ENCODE measurements around the gene PI4K2B.
"Not testable (repeated sequence)": the region's sequence is repeated elsewhere in the genome, so short reads cannot be mapped to it uniquely, and the experiment has no call there.

Gene PI4K2B

DNA sequence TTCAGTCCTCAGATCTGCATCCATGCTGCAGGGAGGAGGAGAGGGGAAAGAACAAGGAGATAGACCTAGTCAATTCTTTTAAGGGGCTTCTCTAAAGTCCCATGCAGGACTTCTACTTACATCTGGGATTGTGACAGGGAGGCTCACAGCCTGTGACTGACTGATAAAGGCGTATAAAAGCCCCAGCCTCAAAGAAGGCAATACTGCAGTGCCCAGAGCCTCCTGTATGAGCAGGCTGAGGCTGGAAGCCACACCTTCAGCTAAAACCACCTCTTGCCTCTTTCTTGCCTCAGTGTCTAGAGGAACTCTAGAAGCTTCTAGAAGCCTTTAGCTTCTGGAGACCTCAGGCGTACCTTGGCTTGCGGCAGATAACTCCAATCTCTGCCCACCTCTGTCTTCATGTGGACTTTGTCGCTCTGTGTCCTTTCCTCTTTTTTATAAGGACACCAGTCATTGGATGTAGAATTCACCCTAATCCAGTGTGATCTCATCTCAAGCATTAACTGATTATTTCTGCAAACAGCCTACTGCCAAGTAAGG is 72.8 kb downstream of the PI4K2B start:
- CTCF ChIA-PET, result no interaction called here
- H3K36me3 Mint-ChIP-seq, result no peaks in the 10 kb centered on the region

DNA sequence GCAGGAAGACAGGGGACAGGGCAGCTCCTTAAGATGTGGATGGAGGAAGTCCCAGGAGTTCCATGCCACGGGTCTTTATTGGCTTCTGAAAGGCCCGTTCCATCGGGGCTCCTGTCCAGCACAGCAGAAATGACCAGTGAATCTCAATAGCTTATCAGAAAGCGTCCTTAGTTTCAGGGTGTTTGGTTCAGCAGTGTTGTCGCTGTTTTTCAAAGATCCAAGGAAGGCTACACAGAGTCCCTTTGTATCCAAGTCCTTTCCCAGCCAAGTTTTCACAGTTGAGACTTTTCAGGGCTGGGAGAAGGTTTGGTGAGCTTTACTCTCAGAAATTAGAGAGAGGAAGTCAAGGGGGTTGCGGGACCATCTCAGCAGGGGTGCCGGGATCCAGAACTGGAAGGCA is 73.8 kb downstream of the PI4K2B start:
- Mint-ChIP-seq H3K27me3 (peaks cover 28% of the 10 kb centered on the region), H3K4me1 (peaks cover 15% of the 10 kb centered on the region), H3K36me3 (peaks cover under 1% of the 10 kb centered on the region), H3K9me3 (no peaks in the 10 kb centered on the region), H3K27ac (no peak overlapping the region), H3K4me3 (no peak overlapping the region)
- CTCF ChIA-PET, result no interaction called here
- DNase-seq, result no peak

More for the DNA sequence above, 72.8 kb downstream of the PI4K2B start:
- peaks cover 8% of the 10 kb centered on the region for H3K4me1 Mint-ChIP-seq
- H3K9me3 Mint-ChIP-seq, result no peaks in the 10 kb centered on the region
- peaks cover 28% of the 10 kb centered on the region for H3K27me3 Mint-ChIP-seq
- DNase-seq, result no peak
- no peak overlapping the region for H3K4me3 Mint-ChIP-seq
- no peak overlapping the region for H3K27ac Mint-ChIP-seq

DNA sequence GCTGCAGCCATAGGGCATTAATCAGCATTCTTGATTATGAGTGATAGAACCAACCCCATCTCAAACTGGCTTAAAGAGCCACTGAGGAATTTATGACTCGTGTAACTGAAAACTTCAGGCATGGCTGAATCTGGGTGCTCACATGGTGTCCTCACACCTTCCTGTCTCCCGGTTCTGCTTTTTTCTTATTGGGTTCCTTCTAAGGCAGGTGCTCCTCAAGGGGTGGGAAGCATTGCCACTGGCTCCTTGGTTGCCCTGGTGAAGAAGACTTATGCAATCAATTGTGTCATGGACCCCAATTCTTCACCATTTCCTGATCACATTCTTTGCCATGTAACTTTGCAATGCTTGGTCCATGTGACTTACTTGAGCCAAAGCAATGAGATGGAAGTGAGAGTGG is 74.5 kb downstream of the PI4K2B start:
- Mint-ChIP-seq H3K36me3 (peaks cover 2% of the 10 kb centered on the region), H3K9me3 (no peaks in the 10 kb centered on the region), H3K4me3 (no peak overlapping the region), H3K4me1 (peaks cover 19% of the 10 kb centered on the region), H3K27ac (no peak overlapping the region), H3K27me3 (peaks cover 28% of the 10 kb centered on the region)
- DNase-seq, result no peak
- CTCF ChIA-PET, result no interaction called here

DNA sequence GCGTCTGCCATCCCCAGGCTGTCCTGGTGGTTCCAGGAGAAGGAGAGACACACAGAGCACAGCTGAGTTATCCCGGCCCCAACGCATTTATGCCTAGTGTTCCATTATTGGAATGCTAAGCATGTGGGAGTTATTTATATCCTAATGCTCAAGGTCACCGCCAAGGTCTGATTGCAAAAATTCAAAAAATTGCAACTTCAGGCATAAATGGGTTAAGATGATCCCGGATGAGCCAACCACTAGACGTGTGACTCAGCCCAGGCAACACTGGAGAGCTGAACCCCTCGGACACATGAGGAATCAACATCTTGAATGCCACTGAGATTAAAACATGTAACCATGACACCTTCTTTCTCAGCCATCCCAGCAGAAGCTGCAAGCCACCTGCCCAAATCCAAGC is 74.9 kb downstream of the PI4K2B start:
- Mint-ChIP-seq H3K27me3 (peaks cover 28% of the 10 kb centered on the region), H3K27ac (no peak overlapping the region), H3K4me1 (peaks cover 24% of the 10 kb centered on the region), H3K9me3 (no peaks in the 10 kb centered on the region), H3K4me3 (no peak overlapping the region), H3K36me3 (peaks cover 2% of the 10 kb centered on the region)
- CTCF ChIA-PET, result no interaction called here
- DNase-seq, result no peak

DNA sequence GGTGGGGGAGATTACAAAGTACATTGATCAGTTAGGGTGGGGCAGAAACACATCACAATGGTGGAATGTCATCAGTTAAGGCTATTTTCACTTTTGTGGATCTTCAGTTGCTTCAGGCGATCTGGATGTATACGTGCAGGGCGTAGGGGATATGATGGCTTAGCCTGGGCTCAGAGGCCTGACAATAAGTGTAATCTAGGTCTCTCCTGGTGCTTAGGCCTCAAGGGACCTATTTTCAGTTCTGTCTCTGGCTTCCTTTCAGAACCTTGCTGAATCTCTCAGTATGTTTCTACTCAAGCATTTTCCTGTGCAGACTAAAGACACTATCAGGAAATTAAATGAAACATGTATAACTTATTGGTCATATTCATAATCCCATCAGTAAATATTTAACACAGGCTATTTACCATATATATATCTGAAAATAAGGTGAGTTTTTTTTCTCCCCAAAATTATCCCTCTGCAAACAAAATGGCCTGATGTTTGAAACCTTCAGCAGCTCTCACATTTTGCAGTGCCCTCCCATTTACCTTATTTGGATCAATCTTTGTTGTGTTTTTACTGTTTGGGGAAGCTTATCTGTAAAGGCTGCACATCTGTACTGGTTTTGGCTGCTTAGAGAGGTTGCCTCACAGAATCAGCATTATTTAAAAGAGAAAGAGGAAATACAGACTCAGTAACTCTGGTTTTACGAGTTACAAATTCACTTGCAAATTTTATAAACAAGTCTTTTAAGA is 76.4 kb downstream of the PI4K2B start:
- no peak overlapping the region for H3K27ac Mint-ChIP-seq
- peaks cover 28% of the 10 kb centered on the region for H3K27me3 Mint-ChIP-seq
- peaks cover 32% of the 10 kb centered on the region for H3K4me1 Mint-ChIP-seq
- H3K9me3 Mint-ChIP-seq, result no peaks in the 10 kb centered on the region
- no peak overlapping the region for H3K4me3 Mint-ChIP-seq
- CTCF ChIA-PET, result interaction anchor here (1.1 to 5.8 kb wide), 2 partner anchors 11 to 57 kb away, joined by 4 to 59 read pairs; no protein-coding TSS in a partner anchor
- no peak for DNase-seq
- peaks cover 4% of the 10 kb centered on the region for H3K36me3 Mint-ChIP-seq

DNA sequence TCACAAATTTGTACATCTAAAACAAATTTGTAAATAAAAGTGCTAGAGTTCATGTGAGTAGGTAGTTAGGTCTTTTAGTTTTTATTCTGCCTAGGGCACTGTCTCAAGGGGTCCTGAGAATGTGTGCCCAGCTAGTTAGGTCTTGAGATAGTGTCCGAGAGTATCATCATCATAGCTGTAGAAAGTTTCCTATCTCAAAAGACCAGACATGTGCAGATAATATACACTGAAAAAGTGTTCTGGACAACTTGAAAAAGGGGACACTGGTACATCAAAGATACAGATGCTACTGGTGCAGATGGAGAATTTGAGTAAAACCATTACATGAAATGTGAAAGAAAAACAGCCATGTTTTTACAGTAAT is 77.0 kb downstream of the PI4K2B start:
- Mint-ChIP-seq H3K27me3 (peaks cover 28% of the 10 kb centered on the region), H3K36me3 (peaks cover 6% of the 10 kb centered on the region), H3K4me1 (peaks cover 32% of the 10 kb centered on the region), H3K27ac (no peak overlapping the region), H3K9me3 (no peaks in the 10 kb centered on the region), H3K4me3 (no peak overlapping the region)
- DNase-seq, result no peak
- CTCF ChIA-PET, result interaction anchor here (1.1 to 5.8 kb wide), 2 partner anchors 10 to 56 kb away, joined by 4 to 59 read pairs; no protein-coding TSS in a partner anchor

DNA sequence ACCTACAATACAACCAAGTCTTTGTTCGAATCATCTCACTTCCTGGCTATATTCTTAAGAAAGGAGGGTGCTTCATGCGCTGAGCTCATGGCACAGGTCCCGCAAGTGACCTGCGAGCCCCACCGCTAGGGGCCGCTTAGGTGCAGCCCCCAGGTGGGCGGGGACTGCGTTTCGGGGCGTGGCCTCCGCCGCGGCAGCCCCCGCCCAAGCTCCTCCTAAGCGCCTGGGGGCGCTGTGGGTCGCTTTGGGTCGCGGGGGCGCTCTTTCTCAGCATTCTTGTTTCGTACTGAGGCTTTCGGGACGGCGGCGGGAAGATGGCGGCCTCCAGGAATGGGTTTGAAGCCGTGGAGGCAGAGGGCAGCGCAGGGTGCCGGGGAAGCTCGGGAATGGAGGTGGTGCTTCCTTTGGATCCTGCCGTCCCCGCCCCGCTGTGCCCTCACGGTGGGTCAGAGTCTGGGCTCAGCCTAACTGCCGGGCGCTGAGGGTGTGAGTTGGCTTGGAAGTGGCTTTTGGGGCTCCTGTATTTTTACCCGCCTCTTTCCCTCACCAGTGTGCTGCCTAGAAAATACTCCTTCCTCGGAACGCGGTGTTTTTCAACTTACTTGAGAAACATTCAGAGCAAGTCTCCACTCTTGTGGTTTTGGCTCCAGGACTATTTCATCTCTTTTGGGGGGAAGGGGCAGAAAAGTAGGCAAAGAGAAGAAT is 78.8 kb downstream of the PI4K2B start, which contains the start of gene ZCCHC4:
ZCCHC4 (plus strand) TSS at position 279 of the 705 bp plus-strand sequence; CDS start at position 315, 36 bp downstream.
- H3K4me3 Mint-ChIP-seq, result peak within 1 kb of the TSS; percentile 98
- CTCF ChIA-PET, result interaction anchor here (0.6 to 5.8 kb wide), 27 partner anchors 9 to 151 kb away, joined by 3 to 59 read pairs (median 4); partner anchors contain the start of genes ANAPC4 and PI4K2B
- H3K36me3 Mint-ChIP-seq, result peaks cover 8% of the 10 kb centered on the region
- peak within 1 kb of the TSS; percentile 92 for H3K27ac Mint-ChIP-seq
- DNase-seq, result peak; percentile 89
- H3K9me3 Mint-ChIP-seq, result no peaks in the 10 kb centered on the region
- H3K4me1 Mint-ChIP-seq, result peaks cover 32% of the 10 kb centered on the region
- peaks cover 19% of the 10 kb centered on the region for H3K27me3 Mint-ChIP-seq

DNA sequence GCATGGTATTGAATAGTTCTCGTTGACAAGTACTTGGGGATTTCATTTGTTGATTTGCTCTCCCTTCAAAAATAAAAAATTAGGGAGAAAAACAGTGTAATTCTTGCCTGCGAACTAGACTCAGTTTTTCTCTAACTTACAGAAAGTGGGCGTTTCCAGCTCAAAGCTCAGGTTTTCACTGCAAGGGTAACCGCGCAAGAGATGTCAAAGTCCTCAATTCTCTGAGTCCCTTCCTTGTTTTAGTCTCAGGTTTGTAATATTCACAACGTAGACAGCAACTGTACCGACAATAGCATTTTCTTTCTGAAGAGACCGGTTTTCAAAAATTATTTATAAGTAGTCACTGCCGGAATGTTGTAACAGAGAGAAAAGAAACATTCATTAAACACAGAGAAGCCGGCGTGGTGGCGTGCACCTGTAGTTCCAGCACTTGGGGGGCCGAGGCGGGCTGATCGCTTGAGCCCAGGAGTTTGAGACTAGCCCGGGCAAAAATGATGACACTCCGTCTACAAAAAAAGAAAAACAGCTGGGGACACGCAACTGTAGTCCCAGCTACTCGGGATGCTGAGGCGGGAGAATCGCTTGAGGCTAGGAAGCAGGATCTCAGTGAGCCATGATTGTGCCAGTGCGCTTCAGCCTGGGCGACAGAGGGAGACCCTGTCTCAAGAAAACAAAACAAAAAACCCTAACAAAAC is 79.5 kb downstream of the PI4K2B start:
- CTCF ChIA-PET, result interaction anchor here (1.1 to 5.8 kb wide), 14 partner anchors 8 to 152 kb away, joined by 3 to 59 read pairs (median 6); partner anchors contain the start of genes ANAPC4 and PI4K2B
- Mint-ChIP-seq H3K4me1 (peaks cover 35% of the 10 kb centered on the region), H3K27ac (peak overlapping the region; percentile 92), H3K36me3 (peaks cover 12% of the 10 kb centered on the region), H3K9me3 (no peaks in the 10 kb centered on the region), H3K27me3 (peaks cover 14% of the 10 kb centered on the region), H3K4me3 (peak overlapping the region; percentile 98)
- DNase-seq, result peak; percentile 27

DNA sequence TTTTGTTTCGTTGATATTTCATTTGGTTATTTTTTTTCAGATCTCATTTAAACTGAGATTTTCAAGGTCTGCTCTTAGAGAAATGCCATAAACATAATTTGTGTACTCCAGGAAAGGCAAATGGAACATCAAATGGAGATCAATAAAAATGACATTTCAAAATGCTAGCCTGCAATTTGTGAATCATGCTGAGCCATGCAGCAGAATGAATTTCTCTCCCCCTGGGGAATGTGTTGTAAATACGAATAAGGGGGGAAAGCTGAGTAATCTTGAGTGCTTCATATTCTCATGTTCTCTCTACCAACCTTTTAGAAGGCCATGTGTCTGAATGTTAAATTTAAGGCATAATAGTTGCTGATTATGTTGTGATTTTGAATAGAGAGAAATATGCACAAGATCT is 86.5 kb downstream of the PI4K2B start:
- Mint-ChIP-seq H3K27ac (no peak overlapping the region), H3K4me3 (no peak overlapping the region), H3K36me3 (peaks cover 13% of the 10 kb centered on the region), H3K9me3 (no peaks in the 10 kb centered on the region), H3K4me1 (peaks cover 17% of the 10 kb centered on the region), H3K27me3 (no peaks in the 10 kb centered on the region)
- DNase-seq, result no peak
- CTCF ChIA-PET, result interaction anchor here (0.8 to 2.2 kb wide), 7 partner anchors 8 to 85 kb away, joined by 3 to 11 read pairs (median 4); partner anchors contain the start of gene ZCCHC4

DNA sequence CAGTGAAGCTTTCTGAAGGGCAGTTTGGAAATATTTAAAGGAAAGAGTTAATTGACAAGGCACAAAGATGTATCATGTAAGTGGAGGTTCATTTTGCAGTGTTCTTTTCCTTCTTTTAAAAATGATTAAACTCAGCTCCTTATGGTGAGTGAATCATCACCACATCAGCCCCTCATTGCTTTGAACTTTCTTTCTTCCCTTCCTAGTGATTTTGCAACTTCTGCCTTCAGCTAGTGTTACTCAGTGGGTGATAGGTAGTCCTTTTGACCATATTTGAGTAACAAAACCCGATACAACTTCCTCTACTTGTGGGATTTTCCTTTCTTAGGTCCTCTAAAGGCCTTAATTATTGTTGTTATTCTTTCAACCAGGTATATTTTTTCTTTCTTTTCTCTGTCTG is 86.9 kb downstream of the PI4K2B start:
- peaks cover 17% of the 10 kb centered on the region for H3K4me1 Mint-ChIP-seq
- no peak overlapping the region for H3K4me3 Mint-ChIP-seq
- H3K36me3 Mint-ChIP-seq, result peaks cover 11% of the 10 kb centered on the region
- peak overlapping the region; percentile 29 for H3K27ac Mint-ChIP-seq
- DNase-seq, result no peak
- H3K9me3 Mint-ChIP-seq, result no peaks in the 10 kb centered on the region
- CTCF ChIA-PET, result interaction anchor here (0.8 to 2.2 kb wide), 6 partner anchors 8 to 85 kb away, joined by 3 to 11 read pairs (median 4); partner anchors contain the start of gene ZCCHC4
- no peaks in the 10 kb centered on the region for H3K27me3 Mint-ChIP-seq

DNA sequence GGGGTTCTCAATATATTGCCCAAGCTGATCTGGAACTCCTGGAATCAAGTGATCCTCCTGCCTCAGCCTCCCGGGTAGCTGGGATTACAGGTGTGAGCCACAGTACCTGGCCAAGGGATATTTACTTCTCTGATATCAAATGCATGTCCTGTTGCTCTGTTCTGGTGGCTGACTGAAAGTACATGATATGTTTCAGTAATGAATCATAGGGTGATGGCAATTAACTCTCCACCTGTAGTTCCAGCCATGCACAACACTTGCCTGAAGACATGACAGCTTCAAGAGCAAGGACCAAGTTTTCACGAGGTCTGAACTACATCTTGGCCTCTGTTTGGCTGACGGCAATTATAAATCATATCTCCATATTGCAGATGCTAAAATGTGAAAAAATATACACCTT is 87.9 kb downstream of the PI4K2B start:
- Mint-ChIP-seq H3K4me3 (no peak overlapping the region), H3K27me3 (no peaks in the 10 kb centered on the region), H3K9me3 (no peaks in the 10 kb centered on the region), H3K27ac (peak overlapping the region; percentile 11), H3K4me1 (peaks cover 17% of the 10 kb centered on the region), H3K36me3 (peaks cover 11% of the 10 kb centered on the region)
- CTCF ChIA-PET, result interaction anchor here (1.3 to 2.2 kb wide), 4 partner anchors 8 to 11 kb away, joined by 4 to 11 read pairs (median 5); partner anchors contain the start of gene ZCCHC4
- DNase-seq, result no peak

DNA sequence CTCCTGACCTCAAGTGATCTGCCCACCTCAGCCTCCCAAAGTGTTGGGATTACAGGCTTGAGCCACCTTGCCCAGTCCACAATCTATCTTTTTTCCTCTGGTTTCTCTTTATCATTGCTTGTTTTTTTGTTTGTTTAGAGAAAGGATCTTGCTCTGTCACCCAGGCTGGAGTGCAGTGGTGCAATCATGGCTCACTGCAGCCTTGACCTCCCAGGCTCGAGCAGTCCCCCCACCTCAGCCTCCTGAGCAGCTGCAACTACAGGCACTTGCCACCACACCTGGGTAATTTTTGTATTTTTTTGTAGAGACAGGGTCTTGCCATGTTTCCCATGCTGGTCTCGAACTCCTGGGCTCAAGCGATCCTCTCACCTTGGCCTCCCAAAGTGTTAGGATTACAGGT is 94.6 kb downstream of the PI4K2B start:
- H3K27ac Mint-ChIP-seq, DNase-seq, H3K27me3 Mint-ChIP-seq, CTCF ChIA-PET, H3K9me3 Mint-ChIP-seq, H3K4me3 Mint-ChIP-seq, H3K36me3 Mint-ChIP-seq: not testable (repeated sequence)
- H3K4me1 Mint-ChIP-seq, result peaks cover 17% of the 10 kb centered on the region
